ENCODE measurements around the gene CGGBP1. TPM values are rescaled to one million over a fixed set of nuclear protein-coding genes. Genes with fewer than 3 reads are reported as not detected.

CGGBP1 gene
- total RNA-seq, 2 experiments from 2014 or later: 54.4 to 76.0 TPM

DNA sequence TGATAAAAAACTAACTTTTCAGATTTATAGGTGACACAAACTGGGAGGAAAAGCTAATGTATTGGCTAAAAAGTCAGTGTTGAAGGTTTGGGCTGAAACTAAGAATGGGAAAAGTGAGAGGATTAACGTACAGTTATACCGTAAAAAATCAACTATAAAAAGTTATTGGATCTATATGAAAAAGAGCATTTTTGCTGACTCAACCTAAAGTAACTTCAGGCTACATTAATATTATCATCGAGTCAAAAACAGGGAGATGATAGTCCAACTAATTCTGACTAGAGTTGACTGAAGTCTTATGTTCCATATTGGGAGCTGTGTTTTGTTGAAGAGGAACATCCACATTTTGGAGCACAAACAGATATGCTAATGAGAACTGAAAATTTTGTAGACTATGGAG lies 20.1 kb upstream of the CGGBP1 start:
- intact Hi-C loops (cut with micrococcal nuclease; ENCODE audit: unreplicated experiment): no loop called here
- Histone ChIP-seq H3K79me2 (ENCODE audit: insufficient read depth, low read depth, low read length) (peaks cover 47% of the 10 kb centered on the region), H3K4me2 (ENCODE audit: low read length) (no peak overlapping the region), H2AFZ (ENCODE audit: low read length) (no peak overlapping the region), H3K9me3 (ENCODE audit: low read length) (no peaks in the 10 kb centered on the region), H3K27ac (ENCODE audit: low read depth, low read length, poor library complexity, severe bottlenecking) (no peak overlapping the region), H3K9me2 (ENCODE audit: insufficient read depth, low read length) (no peaks in the 10 kb centered on the region), H3K36me3 (ENCODE audit: insufficient read depth, low read length) (peaks cover 5% of the 10 kb centered on the region; the same call in 1 of the 2 replicates), H3K4me1 (ENCODE audit: insufficient read depth, low read length, poor library complexity, severe bottlenecking) (no peaks in the 10 kb centered on the region), H4K20me1 (ENCODE audit: insufficient read depth, low read length) (peaks cover 10% of the 10 kb centered on the region; the same call in 1 of the 2 replicates), H3K4me3 (ENCODE audit: low read depth, low read length, poor library complexity, severe bottlenecking) (no peak overlapping the region)
- BruUV-seq (replicated peaks): no TSS peak
- no peak for DNase-seq (ENCODE audit: low spot score)
- ChIA-PET POLR2A (interaction anchor here (0.9 to 1.5 kb wide), 2 partner anchors 10 to 11 kb away, joined by 3 to 8 read pairs; no protein-coding TSS in a partner anchor), CTCF (ENCODE audit: unreplicated experiment) (no interaction called here)
- TF ChIP-seq, protein P1, sequence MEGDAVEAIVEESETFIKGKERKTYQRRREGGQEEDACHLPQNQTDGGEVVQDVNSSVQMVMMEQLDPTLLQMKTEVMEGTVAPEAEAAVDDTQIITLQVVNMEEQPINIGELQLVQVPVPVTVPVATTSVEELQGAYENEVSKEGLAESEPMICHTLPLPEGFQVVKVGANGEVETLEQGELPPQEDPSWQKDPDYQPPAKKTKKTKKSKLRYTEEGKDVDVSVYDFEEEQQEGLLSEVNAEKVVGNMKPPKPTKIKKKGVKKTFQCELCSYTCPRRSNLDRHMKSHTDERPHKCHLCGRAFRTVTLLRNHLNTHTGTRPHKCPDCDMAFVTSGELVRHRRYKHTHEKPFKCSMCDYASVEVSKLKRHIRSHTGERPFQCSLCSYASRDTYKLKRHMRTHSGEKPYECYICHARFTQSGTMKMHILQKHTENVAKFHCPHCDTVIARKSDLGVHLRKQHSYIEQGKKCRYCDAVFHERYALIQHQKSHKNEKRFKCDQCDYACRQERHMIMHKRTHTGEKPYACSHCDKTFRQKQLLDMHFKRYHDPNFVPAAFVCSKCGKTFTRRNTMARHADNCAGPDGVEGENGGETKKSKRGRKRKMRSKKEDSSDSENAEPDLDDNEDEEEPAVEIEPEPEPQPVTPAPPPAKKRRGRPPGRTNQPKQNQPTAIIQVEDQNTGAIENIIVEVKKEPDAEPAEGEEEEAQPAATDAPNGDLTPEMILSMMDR (conservative IDR thresholded peaks at IDR 0.05; ENCODE audit: low read length): no peak

DNA sequence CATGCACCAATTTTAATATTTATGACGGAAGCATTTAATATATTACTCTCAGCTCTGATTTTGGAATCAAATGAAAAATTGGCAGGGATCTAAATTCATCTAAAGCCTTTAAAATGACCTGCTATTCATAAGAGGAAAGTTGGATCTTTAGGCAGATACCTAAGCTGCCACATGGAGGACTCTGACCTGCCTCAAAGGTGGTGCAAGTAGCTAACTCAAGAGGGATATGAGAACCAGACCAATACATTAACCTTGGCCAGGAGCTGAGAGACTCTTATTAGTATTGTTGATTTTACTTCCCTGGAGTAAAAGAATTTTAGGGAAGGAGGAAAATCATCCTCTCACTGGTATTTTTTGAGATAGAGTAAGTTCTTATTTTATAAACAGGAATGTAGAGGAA lies 17.9 kb upstream of the CGGBP1 start:
- no peak overlapping the region for H3K4me3 ChIP-seq (ENCODE audit: low read depth, low read length, poor library complexity, severe bottlenecking)
- intact Hi-C loops (cut with micrococcal nuclease; ENCODE audit: unreplicated experiment): no loop called here
- H3K4me1 ChIP-seq (ENCODE audit: insufficient read depth, low read length, poor library complexity, severe bottlenecking): no peaks in the 10 kb centered on the region
- H3K4me2 ChIP-seq (ENCODE audit: low read length): no peak overlapping the region
- ChIA-PET CTCF (ENCODE audit: unreplicated experiment) (no interaction called here), POLR2A (interaction anchor here (0.5 to 0.6 kb wide), 2 partner anchors 17 to 58 kb away, joined by 3 read pairs; partner anchors contain the start of gene ZNF654)
- no peak for DNase-seq (ENCODE audit: low spot score)
- TF ChIP-seq, protein P1 (conservative IDR thresholded peaks at IDR 0.05; ENCODE audit: low read length): no peak
- no peak for TF ChIP-seq EZH2phosphoT487 (IDR thresholded peaks at IDR 0.05; ENCODE audit: borderline replicate concordance, low read depth, low read length)
- no peaks in the 10 kb centered on the region for H3K9me3 ChIP-seq (ENCODE audit: low read length)
- H3K79me2 ChIP-seq (ENCODE audit: insufficient read depth, low read depth, low read length): peaks cover 68% of the 10 kb centered on the region
- no TSS peak for BruUV-seq (replicated peaks)
- peaks cover 15% of the 10 kb centered on the region for H4K20me1 ChIP-seq (ENCODE audit: insufficient read depth, low read length)
- peaks cover 3% of the 10 kb centered on the region; the same call in 1 of the 2 replicates for H3K36me3 ChIP-seq (ENCODE audit: insufficient read depth, low read length)
- no peaks in the 10 kb centered on the region for H3K9me2 ChIP-seq (ENCODE audit: insufficient read depth, low read length)
- no peak overlapping the region for H2AFZ ChIP-seq (ENCODE audit: low read length)
- no peak overlapping the region for H3K27ac ChIP-seq (ENCODE audit: low read depth, low read length, poor library complexity, severe bottlenecking)

DNA sequence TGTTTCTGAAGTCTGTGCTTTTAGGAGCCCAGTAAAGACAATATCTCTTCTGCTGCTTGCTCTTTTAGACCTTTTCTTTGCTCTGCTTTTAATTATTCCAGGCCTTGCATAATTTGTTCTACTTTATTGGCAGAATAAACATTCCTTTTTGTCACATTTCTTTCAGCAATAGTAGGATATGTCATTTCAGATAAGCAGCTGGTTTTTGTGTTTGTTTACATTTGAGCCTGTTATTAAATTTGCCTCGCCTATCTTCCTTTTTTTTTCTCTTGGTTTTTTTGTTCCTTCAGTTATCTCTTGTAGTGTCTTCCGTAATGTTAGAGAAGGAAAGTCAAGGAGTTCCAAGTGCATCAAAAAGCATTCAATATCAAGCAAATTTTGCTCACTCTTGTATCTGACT lies 16.7 kb upstream of the CGGBP1 start:
- no peak overlapping the region for H3K4me3 ChIP-seq (ENCODE audit: low read depth, low read length, poor library complexity, severe bottlenecking)
- intact Hi-C loops (cut with micrococcal nuclease; ENCODE audit: unreplicated experiment): no loop called here
- no peaks in the 10 kb centered on the region for H3K9me3 ChIP-seq (ENCODE audit: low read length)
- H4K20me1 ChIP-seq (ENCODE audit: insufficient read depth, low read length): peaks cover 15% of the 10 kb centered on the region
- no peak for TF ChIP-seq EZH2phosphoT487 (IDR thresholded peaks at IDR 0.05; ENCODE audit: borderline replicate concordance, low read depth, low read length)
- TF ChIP-seq, protein P1 (conservative IDR thresholded peaks at IDR 0.05; ENCODE audit: low read length): no peak
- no peaks in the 10 kb centered on the region for H3K36me3 ChIP-seq (ENCODE audit: insufficient read depth, low read length)
- ChIA-PET CTCF (ENCODE audit: unreplicated experiment) (no interaction called here), POLR2A (no interaction called here)
- no peak for DNase-seq (ENCODE audit: low spot score)
- BruUV-seq (replicated peaks): no TSS peak
- no peak overlapping the region for H2AFZ ChIP-seq (ENCODE audit: low read length)
- H3K4me1 ChIP-seq (ENCODE audit: insufficient read depth, low read length, poor library complexity, severe bottlenecking): no peaks in the 10 kb centered on the region
- no peaks in the 10 kb centered on the region for H3K9me2 ChIP-seq (ENCODE audit: insufficient read depth, low read length)
- no peak overlapping the region for H3K4me2 ChIP-seq (ENCODE audit: low read length)
- no peak overlapping the region for H3K27ac ChIP-seq (ENCODE audit: low read depth, low read length, poor library complexity, severe bottlenecking)
- H3K79me2 ChIP-seq (ENCODE audit: insufficient read depth, low read depth, low read length): peaks cover 65% of the 10 kb centered on the region
